Fibroblast of lung (primary cell): Measurements from ENCODE around the gene B3GNT4.

Source experiments
- EZH2 ChIP-seq: IDR thresholded peaks from 2 replicates; pipeline ENCODE4 v1.5.1; 2012; ENCODE audit warnings: low read length, control low read depth, mild to moderate bottlenecking; ENCODE audit errors: missing control alignments
- TF ChIP-seq, protein P1 (sequence below), 2 donors: IDR thresholded peaks in 1 of 2; conservative IDR thresholded peaks in 1 of 2; 1 replicate in 1 of 2; 2 replicates in 1 of 2; pipeline ENCODE4 v1.5.1; 2011 to 2012; ENCODE audit warnings: low read length in 2 of 2, control low read depth in 1 of 2, inconsistent platforms in 1 of 2, low read depth in 1 of 2, mild to moderate bottlenecking in 1 of 2

DNA sequence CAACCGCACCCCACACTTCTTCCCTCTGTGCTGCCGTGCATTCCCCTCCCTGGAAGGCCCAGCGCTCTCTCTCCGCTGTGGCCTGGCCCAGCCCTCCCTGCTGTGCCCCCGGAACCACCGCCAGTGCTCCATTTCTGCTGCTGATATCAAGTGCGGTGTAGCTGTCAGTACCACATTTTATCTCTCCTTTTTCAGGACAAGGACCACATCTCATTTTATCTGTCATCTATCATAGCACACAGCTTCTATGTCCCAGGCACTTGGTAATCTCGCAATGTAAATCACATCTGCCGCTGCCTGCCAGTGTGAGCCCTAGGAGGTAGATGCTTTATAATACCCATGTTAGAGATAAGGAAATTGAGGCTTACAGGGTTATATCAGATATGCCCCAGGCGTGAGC, 47.8 kb upstream of the B3GNT4 start:
- TF ChIP-seq EZH2, result no peak
- TF ChIP-seq, protein P1, sequence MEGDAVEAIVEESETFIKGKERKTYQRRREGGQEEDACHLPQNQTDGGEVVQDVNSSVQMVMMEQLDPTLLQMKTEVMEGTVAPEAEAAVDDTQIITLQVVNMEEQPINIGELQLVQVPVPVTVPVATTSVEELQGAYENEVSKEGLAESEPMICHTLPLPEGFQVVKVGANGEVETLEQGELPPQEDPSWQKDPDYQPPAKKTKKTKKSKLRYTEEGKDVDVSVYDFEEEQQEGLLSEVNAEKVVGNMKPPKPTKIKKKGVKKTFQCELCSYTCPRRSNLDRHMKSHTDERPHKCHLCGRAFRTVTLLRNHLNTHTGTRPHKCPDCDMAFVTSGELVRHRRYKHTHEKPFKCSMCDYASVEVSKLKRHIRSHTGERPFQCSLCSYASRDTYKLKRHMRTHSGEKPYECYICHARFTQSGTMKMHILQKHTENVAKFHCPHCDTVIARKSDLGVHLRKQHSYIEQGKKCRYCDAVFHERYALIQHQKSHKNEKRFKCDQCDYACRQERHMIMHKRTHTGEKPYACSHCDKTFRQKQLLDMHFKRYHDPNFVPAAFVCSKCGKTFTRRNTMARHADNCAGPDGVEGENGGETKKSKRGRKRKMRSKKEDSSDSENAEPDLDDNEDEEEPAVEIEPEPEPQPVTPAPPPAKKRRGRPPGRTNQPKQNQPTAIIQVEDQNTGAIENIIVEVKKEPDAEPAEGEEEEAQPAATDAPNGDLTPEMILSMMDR (conservative IDR thresholded peaks at IDR 0.05 in 1 of 2, IDR thresholded peaks at IDR 0.05 in 1 of 2; ENCODE audit: low read depth in 1 of 2, low read length in 2 of 2), result no peak
